NCI-H524 (cell line): ENCODE results near the gene LRRC61.
"Not testable (repeated sequence)": the region's sequence is repeated elsewhere in the genome, so short reads cannot be mapped to it uniquely, and the experiment has no call there.

ENCODE experiments used
- DNase-seq, 2 experiments: peaks; one replicate each; lab custom pipeline; 2025; lab: John Stamatoyannopoulos, UW

The LRRC61 gene

DNA sequence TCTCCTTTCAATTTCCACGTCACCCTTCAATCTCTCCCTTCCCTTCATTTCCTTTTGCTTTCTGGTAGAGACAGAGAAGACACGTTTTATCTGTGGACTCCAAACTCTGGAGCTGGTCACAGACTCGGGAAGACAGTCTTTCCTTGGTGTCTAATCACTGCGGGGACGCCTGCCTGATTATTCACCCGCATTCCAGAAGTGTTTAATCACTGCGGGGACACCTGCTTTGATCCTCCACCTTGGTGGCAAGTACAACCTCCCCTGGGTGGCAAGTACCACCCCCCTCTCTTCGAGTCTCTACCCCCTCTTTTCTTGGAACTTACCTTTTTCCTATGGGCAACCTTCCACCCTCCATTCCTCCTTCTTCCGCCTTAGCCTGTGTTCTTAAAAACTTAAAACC lies 15.3 kb upstream of the LRRC61 start:
- DNase-seq, result no peak

GRCh38 chr7:150308575-150308974 lies 14.6 kb upstream of the LRRC61 start:
- DNase-seq, result no peak

DNA sequence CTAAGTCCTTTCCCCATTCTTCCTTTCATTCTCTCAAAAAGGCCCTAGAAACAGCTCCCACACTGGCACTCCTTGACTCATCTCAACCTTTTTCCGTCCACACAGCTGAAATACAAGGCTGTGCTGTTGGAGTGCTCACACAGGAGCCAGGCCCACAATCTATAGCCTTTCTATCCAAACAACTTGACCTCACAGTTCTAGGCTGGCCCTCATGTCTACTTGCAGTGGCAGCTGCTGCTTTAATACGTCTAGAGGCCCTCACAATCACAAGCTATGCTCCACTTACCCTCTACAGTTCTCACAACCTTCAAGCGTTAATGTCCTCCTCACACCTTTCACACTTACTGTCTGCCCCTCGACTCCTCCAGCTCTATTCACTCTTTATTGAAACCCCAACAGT lies 12.0 kb upstream of the LRRC61 start:
- no peak for DNase-seq

- DNase-seq, result no peak
Measured at GRCh38 chr7:150311711-150312110, 11.4 kb upstream of the LRRC61 start.

GRCh38 chr7:150312649-150313366 lies 10.3 kb upstream of the LRRC61 start:
- DNase-seq, result not testable (repeated sequence)

DNA sequence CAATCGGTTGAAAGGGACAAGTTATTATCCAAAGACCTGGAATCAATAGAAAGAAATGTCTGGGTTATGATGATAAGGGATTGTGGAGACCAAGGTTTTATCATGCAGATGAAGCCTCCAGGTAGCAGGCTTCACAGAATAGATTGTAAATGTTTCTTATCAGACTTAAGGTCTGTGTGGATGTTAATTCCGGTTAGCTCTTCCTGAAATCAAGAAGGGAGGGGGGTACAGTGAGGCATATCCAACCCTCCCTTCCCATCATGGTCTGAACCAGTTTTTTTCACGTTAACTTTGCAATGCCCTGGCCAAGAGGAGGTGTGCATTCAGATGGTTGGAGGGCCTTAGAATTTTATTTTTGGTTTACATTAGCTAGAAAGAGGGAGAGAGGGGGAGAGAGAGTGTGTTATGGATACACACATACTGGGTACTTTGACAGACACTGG lies 9.8 kb upstream of the LRRC61 start:
- DNase-seq, result no peak

DNA sequence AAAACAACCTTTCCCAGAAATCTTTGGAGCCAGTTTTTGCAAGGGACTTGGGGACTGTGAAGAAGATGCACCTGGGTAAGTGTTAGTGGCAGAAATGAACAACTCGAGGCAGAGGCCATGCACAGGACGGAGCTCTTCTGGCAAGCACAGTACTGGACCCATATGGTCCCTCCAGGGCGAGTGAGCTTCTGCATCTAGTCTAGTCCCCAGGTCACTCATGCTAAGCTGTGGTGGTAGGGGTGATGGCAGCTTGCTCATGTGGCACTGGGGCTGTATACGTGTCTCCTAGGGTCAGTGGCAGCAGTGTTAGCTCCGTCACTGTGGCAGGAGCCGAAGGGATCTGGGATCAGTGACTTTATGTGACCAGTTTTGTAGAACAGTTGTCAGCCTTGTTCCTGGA lies 9.3 kb upstream of the LRRC61 start:
- no peak for DNase-seq

DNA sequence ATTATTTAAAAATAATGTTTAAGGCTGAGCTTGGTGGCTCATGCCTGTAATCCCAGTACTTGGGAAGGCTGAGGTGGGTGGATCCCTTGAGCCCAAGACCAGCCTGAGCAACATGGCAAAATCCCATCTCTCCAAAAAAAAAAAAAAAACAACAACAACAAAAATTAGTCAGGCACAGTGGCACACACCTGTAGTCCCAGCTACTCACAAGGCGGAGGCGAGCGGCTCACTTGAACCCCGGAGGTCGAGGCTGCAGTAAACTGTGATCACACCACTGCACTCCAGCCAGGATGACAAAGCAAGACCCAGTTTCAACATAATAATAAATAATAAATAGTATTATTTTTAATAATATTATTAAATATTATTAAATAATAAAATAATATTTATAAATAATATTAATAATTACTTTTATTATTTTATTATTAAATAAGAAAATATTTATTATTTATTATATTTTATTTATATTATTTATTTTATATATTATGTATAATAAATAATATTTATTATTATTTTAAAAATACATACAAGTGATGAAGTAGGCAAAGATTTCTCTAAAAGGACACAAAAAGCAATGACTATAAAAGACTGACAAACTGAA lies 8.4 kb upstream of the LRRC61 start:
- DNase-seq, result no peak

DNA sequence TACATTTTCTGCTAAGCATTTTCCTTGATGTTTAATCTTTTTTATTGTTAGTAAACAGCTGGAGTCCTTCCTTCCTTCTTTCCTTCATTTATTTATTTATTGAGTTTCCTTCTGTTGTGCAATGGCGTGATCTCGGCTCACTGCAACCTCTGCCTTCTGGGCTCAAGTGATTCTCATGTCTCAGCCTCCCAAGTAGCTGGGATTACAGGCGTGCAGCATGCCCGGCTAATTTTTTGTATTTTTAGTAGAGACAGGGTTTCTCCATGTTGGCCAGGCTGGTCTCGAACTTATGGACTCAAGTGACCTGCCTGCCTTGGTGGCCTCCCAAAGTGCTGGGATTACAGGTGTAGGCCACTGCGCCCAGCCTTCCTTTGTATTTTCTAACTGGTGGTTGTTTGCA lies 6.2 kb upstream of the LRRC61 start:
- not testable (repeated sequence) for DNase-seq

DNA sequence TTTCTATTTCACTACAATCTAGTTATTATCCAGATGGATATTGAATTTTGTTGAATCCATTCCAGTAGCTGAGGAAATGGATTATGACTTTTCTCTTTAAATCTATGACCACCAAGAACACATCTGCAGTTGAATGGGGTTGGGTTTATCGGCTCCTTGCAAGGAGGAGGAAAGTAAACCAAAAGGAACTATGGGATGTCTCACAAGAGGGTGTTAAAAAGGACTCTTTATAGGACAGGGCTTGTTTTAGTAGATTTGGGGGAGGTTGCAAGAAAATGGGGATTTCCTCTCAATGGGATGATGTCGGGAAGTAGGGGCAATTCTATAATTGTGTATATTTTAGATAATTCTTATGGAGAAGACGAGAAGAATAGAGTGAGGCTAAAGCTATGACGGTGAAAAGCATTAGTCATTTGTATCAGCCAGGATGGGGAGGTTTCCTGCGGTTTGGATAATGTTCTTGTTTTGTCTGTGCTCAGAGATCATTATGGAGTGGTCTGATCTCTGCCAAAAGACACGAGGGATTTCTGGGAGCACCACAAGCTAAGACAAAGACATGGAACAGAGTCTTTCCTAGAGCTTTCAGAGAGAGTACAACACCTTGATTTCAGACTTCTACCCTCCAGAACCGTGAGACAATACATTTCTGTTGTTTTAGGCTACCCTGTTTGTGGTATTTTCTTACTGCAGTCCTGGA lies 5.3 kb upstream of the LRRC61 start:
- DNase-seq, result no peak

GRCh38 chr7:150321788-150322113 lies 1.4 kb upstream of the LRRC61 start:
- DNase-seq, result no peak

- peak in 1 of 2 experiments; percentile 37 for DNase-seq
Measured at GRCh38 chr7:150322114-150322832, 882 bp upstream of the LRRC61 start.

DNA sequence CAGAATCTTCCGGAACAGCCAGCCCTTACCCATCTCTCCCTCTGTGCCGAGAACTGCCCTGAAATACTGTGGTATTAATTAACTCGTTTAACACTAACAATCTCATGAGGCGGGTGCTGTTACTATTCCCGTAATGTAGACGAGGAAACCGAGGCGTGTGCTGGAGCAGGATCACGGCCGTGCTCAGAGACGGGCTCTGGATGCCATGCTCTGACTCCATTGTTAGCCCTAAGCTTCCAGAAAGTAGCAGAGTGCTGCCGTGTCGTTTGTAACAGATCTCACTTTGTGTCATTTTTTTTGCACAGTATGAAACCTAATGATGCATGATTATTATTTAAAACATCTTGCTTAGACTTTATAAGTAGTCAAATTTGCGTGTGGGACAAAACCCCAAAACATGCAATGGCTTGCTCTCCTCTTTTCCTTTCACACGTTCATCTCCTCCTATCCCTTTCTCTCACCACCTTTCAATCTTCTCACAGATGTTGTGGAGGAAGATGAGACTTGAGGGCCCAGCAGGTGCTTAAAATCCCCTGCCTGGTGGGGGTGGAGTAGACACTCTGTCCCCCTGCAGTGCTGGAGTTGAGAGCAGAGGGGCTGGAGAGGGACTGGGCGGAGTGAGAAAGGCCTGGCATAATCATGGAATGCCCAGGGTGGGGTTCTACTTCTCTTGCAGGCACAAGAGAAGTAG lies 672 bp downstream of the LRRC61 start:
- peak in 1 of 2 experiments; percentile 49 for DNase-seq

DNA sequence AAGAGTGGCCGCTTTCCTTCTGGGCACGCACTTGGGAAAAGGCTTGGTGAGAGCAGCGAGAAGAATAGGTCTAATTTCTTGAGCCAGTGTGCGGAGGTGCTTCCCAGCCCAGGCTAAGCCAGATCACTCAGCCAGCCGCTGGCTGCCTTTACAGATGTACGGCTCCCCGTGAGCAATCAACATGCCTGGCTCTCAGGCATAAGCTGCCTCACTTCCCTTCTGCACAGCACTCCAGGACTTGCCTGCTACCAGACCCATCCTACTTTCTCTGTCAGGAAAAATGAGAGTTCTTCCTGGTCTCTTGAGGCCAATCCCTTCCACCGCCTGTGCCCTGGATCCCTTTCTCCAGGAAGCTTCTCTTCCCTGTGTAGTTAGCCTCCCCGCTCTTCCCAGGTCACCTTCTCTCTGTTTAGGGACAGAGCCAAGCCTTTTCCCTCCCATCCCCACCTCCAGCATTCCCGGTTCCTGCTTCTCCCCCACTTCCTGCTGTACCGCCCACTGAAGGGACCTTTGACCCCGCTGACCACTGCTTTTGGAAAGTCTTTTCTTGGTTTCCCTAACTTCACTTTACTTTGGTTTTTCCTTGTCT lies 1.3 kb downstream of the LRRC61 start:
- DNase-seq, result peak in 1 of 2 experiments; percentile 47

- no peak for DNase-seq
Measured at GRCh38 chr7:150325110-150325611, 2.0 kb downstream of the LRRC61 start.

GRCh38 chr7:150325901-150326300 lies 2.7 kb downstream of the LRRC61 start:
- DNase-seq, result no peak

- DNase-seq, result no peak
Measured at GRCh38 chr7:150326657-150327268, 3.6 kb downstream of the LRRC61 start.

DNA sequence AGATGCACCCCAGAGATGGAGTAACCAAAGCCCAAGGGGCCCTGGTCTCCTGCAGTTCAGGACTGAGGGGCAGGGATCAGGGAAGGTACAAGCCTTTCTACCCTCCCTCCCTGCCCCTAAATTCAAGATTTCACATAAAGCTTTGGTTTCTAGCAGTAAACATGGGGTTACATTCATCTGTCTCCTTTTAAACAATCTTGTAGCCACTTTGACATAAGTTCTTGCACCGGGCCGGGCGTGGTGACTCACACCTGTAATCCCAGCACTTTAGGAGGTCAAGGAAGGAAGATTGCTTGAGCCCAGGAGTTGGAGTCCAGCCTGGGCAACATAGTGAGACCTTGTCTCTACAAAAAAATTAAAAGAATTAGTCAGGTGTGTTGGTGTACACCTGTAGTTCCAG lies 4.2 kb downstream of the LRRC61 start:
- DNase-seq, result no peak

- DNase-seq, result no peak
Measured at GRCh38 chr7:150329331-150330120, 6.4 kb downstream of the LRRC61 start.

GRCh38 chr7:150330211-150330885 lies 7.2 kb downstream of the LRRC61 start:
- no peak for DNase-seq
